Lung (tissue), 12 donors: Measurements from ENCODE around the gene SLC4A11. TPM values are rescaled to one million over a fixed set of nuclear protein-coding genes. Genes with fewer than 3 reads are reported as not detected.

Source experiments
- ATAC-seq: fragments of 200-7000 bp; cut with Tn5 transposase; one replicate; pipeline ENCODE4 v1.9.1; 2020; ENCODE audit warnings: moderate number of reproducible peaks; ENCODE audit not compliant: insufficient read depth, low FRiP score
- DNase-seq, 3 donors: peaks; one replicate each; pipeline ENCODE4 v3.0.0-alpha.2; 2013 to 2017
- H3K27ac ChIP-seq, 2 donors: one replicate each; pipeline ENCODE4 v1.5.1; 2013; ENCODE audit warnings: mild to moderate bottlenecking in 2 of 2, moderate library complexity in 2 of 2, control low read depth in 1 of 2, inconsistent platforms in 1 of 2, low read depth in 1 of 2, low read length in 1 of 2
- H3K27me3 ChIP-seq, 3 donors: one replicate each; pipeline ENCODE4 v1.5.1; 2013; ENCODE audit warnings: low read length in 2 of 3; ENCODE audit not compliant: control insufficient read depth in 3 of 3, insufficient read depth in 3 of 3
- H3K36me3 ChIP-seq, 4 donors: one replicate each; pipeline ENCODE4 v1.5.1; 2013; ENCODE audit warnings: low read length in 4 of 4, mild to moderate bottlenecking in 1 of 4, moderate library complexity in 1 of 4; ENCODE audit not compliant: control insufficient read depth in 4 of 4, insufficient read depth in 4 of 4
- H3K4me1 ChIP-seq, 5 donors: one replicate each; pipeline ENCODE4 v1.5.1; 2013; ENCODE audit warnings: low read length in 5 of 5, mild to moderate bottlenecking in 2 of 5, moderate library complexity in 1 of 5; ENCODE audit not compliant: control insufficient read depth in 5 of 5, insufficient read depth in 5 of 5
- H3K4me3 ChIP-seq: one replicate; pipeline ENCODE4 v1.5.1; 2013; ENCODE audit warnings: mild to moderate bottlenecking, control low read depth, moderate library complexity
- H3K9ac ChIP-seq, 2 donors: one replicate each; pipeline ENCODE4 v1.5.1; 2013; ENCODE audit warnings: low read length in 2 of 2, control low read depth in 1 of 2; ENCODE audit not compliant: insufficient read depth in 1 of 2
- H3K9me3 ChIP-seq, 4 donors: one replicate each; pipeline ENCODE4 v1.5.1; 2013; ENCODE audit warnings: low read length in 3 of 4, mild to moderate bottlenecking in 1 of 4, moderate library complexity in 1 of 4; ENCODE audit not compliant: control insufficient read depth in 4 of 4, insufficient read depth in 3 of 4
- CTCF ChIP-seq: IDR thresholded peaks from 2 replicates; pipeline ENCODE4 v1.5.1; 2012; ENCODE audit warnings: mild to moderate bottlenecking; ENCODE audit errors: control extremely low read depth, extremely low read depth
- WGBS, 2 donors: extraction: QIAGEN DNeasy Blood & Tissue Kit; methylation state at CpG; one replicate each; pipeline ENCODE4 v1.1.7; 2013; 5-methylcytosine and 5-hydroxymethylcytosine counted together
- polyA plus RNA-seq, 2 donors: library from polyadenylated mRNA; stranded (reverse); fragments of 200-250 nt; gene quantifications; one replicate each; pipeline ENCODE4 v1.2.1, GENCODE V29; 2013
- total RNA-seq, 2 donors: library from RNA; depleted of rRNA in 1 of 2; stranded (reverse); fragments of >200 nt in 1 of 2; gene quantifications; one replicate each; pipeline ENCODE4 v1.2.1, GENCODE V29; 2014 to 2021
- donor health status: control.
- donor health status: control.
- donor health status: Bipolar disorder and iron deficiency.
- donor health status: healthy.
- donor health status: DM: yes; HTN: yes; CAD: no.

The SLC4A11 gene
- total and polyA plus RNA-seq, 4 donors: 0.40 to 8.8 (median 4.7) TPM

- H3K4me3 ChIP-seq: no peak overlapping the region
- no peak overlapping the region for H3K9ac ChIP-seq
- TF ChIP-seq CTCF: no peak
- WGBS, 2 donors: 62 to 75% methylated on average over 4 of the region's 4 CpGs
- H3K27ac ChIP-seq: no peak overlapping the region
- H3K36me3 ChIP-seq: peaks cover 0 to 4% (median 0%) of the 10 kb centered on the region in 4 donors
- no peaks in the 10 kb centered on the region for H3K9me3 ChIP-seq
- DNase-seq (no peak), ATAC-seq (no peak)
- peaks cover 0 to 45% (median 19%) of the 10 kb centered on the region in 3 donors for H3K27me3 ChIP-seq
- H3K4me1 ChIP-seq: peaks cover 0 to 11% (median 0%) of the 10 kb centered on the region in 5 donors
Observed at GRCh38 chr20:3245711-3246110, 6.7 kb upstream of the SLC4A11 start.

GRCh38 chr20:3245156-3245555 is 6.2 kb upstream of the SLC4A11 start:
- peaks cover 0 to 51% (median 22%) of the 10 kb centered on the region in 3 donors for H3K27me3 ChIP-seq
- no peak overlapping the region for H3K27ac ChIP-seq
- H3K9me3 ChIP-seq: no peaks in the 10 kb centered on the region
- no peak for ATAC-seq
- no peak for TF ChIP-seq CTCF
- 65 to 74% methylated on average over 2 of the region's 2 CpGs for WGBS, 2 donors
- H3K4me1 ChIP-seq: peaks cover 0 to 12% (median 0%) of the 10 kb centered on the region in 5 donors
- peaks cover 0 to 3% (median 0%) of the 10 kb centered on the region in 4 donors for H3K36me3 ChIP-seq
- H3K4me3 ChIP-seq: no peak overlapping the region
- H3K9ac ChIP-seq: no peak overlapping the region
- no peak for DNase-seq

- no peak overlapping the region for H3K9ac ChIP-seq
- no peak for TF ChIP-seq CTCF
- WGBS, 2 donors: 82 to 93% methylated on average over 1 of the region's 1 CpG
- peaks cover 0 to 53% (median 25%) of the 10 kb centered on the region in 3 donors for H3K27me3 ChIP-seq
- no peaks in the 10 kb centered on the region for H3K36me3 ChIP-seq
- DNase-seq (no peak), ATAC-seq (no peak)
- H3K9me3 ChIP-seq: peaks cover 0 to 2% (median 0%) of the 10 kb centered on the region in 4 donors
- H3K4me1 ChIP-seq: peaks cover 0 to 17% (median 0%) of the 10 kb centered on the region in 5 donors
- H3K27ac ChIP-seq: no peak overlapping the region
- H3K4me3 ChIP-seq: no peak overlapping the region
Observed at GRCh38 chr20:3244613-3245012, 5.6 kb upstream of the SLC4A11 start.
